SH-SY5Y (cell line): ENCODE data around the gene GSS.

Experiments used
- GATA2 ChIP-seq: IDR thresholded peaks from 2 replicates; pipeline ENCODE4 v1.6.1; 2011; ENCODE audit warnings: mild to moderate bottlenecking, low read depth, low read length
- GATA3 ChIP-seq: IDR thresholded peaks from 2 replicates; pipeline ENCODE4 v1.6.1; 2011; ENCODE audit warnings: low read depth, mild to moderate bottlenecking, low read length, moderate library complexity

The GSS gene

GRCh38 chr20:34997774-34998173 lies 42.2 kb upstream of the GSS start:
- no peak for TF ChIP-seq GATA2
- TF ChIP-seq GATA3: no peak

GRCh38 chr20:34997131-34997561 lies 41.5 kb upstream of the GSS start:
- TF ChIP-seq GATA2 (no peak), GATA3 (no peak)

- TF ChIP-seq GATA2 (no peak), GATA3 (no peak)
Measured at GRCh38 chr20:34996243-34997028, 40.8 kb upstream of the GSS start.

GRCh38 chr20:34995696-34996095 lies 40.1 kb upstream of the GSS start:
- no peak for TF ChIP-seq GATA2
- TF ChIP-seq GATA3: no peak

- TF ChIP-seq GATA3 (no peak), GATA2 (no peak)
Measured at GRCh38 chr20:34995192-34995591, 39.6 kb upstream of the GSS start.

GRCh38 chr20:34994509-34995131 lies 39.0 kb upstream of the GSS start:
- TF ChIP-seq GATA3 (no peak), GATA2 (no peak)

- TF ChIP-seq GATA3 (no peak), GATA2 (no peak)
Measured at GRCh38 chr20:34993941-34994508, 38.4 kb upstream of the GSS start.

- TF ChIP-seq GATA3 (no peak), GATA2 (no peak)
Measured at GRCh38 chr20:34992751-34993417, 37.3 kb upstream of the GSS start.

GRCh38 chr20:34990661-34991214 lies 35.1 kb upstream of the GSS start:
- no peak for TF ChIP-seq GATA2
- no peak for TF ChIP-seq GATA3

- no peak for TF ChIP-seq GATA3
- TF ChIP-seq GATA2: no peak
Measured at GRCh38 chr20:34990231-34990630, 34.6 kb upstream of the GSS start.

GRCh38 chr20:34989670-34990069 lies 34.1 kb upstream of the GSS start:
- TF ChIP-seq GATA2: no peak
- no peak for TF ChIP-seq GATA3

- TF ChIP-seq GATA2 (no peak), GATA3 (no peak)
Measured at GRCh38 chr20:34989118-34989517, 33.5 kb upstream of the GSS start.

- TF ChIP-seq GATA2: no peak
- no peak for TF ChIP-seq GATA3
Measured at GRCh38 chr20:34988191-34988540, 32.6 kb upstream of the GSS start.
